Measurements from ENCODE around the gene EPHB1. TPM values are rescaled to one million over a fixed set of nuclear protein-coding genes. Genes with fewer than 3 reads are reported as not detected.

Gene EPHB1
- total RNA-seq, 3 donors from 2014 or later: 1.8 to 5.9 (median 3.4) TPM

GRCh38 chr3:134892761-134893160, 97.7 kb downstream of the EPHB1 start:
- Histone ChIP-seq H3K4me3 (no peak overlapping the region), H3K27ac (no peak overlapping the region), H3K9me3 (peaks cover 0 to 3% of the 10 kb centered on the region in 2 donors), H3K36me3 (no peaks in the 10 kb centered on the region), H3K4me1 (no peaks in the 10 kb centered on the region), H3K27me3 (no peaks in the 10 kb centered on the region)
- intact Hi-C loops (cut with DNase I; ENCODE audit: low total_unique reads): no loop called here
- TF ChIP-seq CTCF (IDR thresholded peaks at IDR 0.05) (no peak), POLR2A (IDR thresholded peaks at IDR 0.05) (no peak), POLR2AphosphoS5 (IDR thresholded peaks at IDR 0.05) (no peak)
- DNase-seq (ENCODE audit: low spot score in 2 of 2): no peak

- H3K4me1 ChIP-seq: no peaks in the 10 kb centered on the region
- TF ChIP-seq POLR2AphosphoS5 (IDR thresholded peaks at IDR 0.05): no peak
- TF ChIP-seq CTCF (IDR thresholded peaks at IDR 0.05): no peak
- no peak for TF ChIP-seq POLR2A (IDR thresholded peaks at IDR 0.05)
- H3K27me3 ChIP-seq: no peaks in the 10 kb centered on the region
- H3K36me3 ChIP-seq: no peaks in the 10 kb centered on the region
- intact Hi-C loops (cut with DNase I; ENCODE audit: low total_unique reads): no loop called here
- H3K4me3 ChIP-seq: no peak overlapping the region
- no peak for DNase-seq (ENCODE audit: low spot score in 2 of 2)
- peaks cover 0 to 3% of the 10 kb centered on the region in 2 donors for H3K9me3 ChIP-seq
- H3K27ac ChIP-seq: no peak overlapping the region
Observed at GRCh38 chr3:134894533-134894932, 99.5 kb downstream of the EPHB1 start.

GRCh38 chr3:134895181-134895580, 100.1 kb downstream of the EPHB1 start:
- Histone ChIP-seq H3K9me3 (peaks cover 0 to 3% of the 10 kb centered on the region in 2 donors), H3K27me3 (no peaks in the 10 kb centered on the region), H3K4me3 (no peak overlapping the region), H3K36me3 (no peaks in the 10 kb centered on the region), H3K27ac (no peak overlapping the region), H3K4me1 (no peaks in the 10 kb centered on the region)
- no peak for TF ChIP-seq POLR2AphosphoS5 (IDR thresholded peaks at IDR 0.05)
- no peak for TF ChIP-seq POLR2A (IDR thresholded peaks at IDR 0.05)
- TF ChIP-seq CTCF (IDR thresholded peaks at IDR 0.05): no peak
- no peak for DNase-seq (ENCODE audit: low spot score in 2 of 2)
- intact Hi-C loops (cut with DNase I; ENCODE audit: low total_unique reads): no loop called here

- no peak overlapping the region for H3K27ac ChIP-seq
- TF ChIP-seq POLR2AphosphoS5 (IDR thresholded peaks at IDR 0.05): no peak
- TF ChIP-seq POLR2A (IDR thresholded peaks at IDR 0.05): no peak
- TF ChIP-seq CTCF (IDR thresholded peaks at IDR 0.05): no peak
- no peaks in the 10 kb centered on the region for H3K36me3 ChIP-seq
- peaks cover 0 to 3% of the 10 kb centered on the region in 2 donors for H3K9me3 ChIP-seq
- DNase-seq (ENCODE audit: low spot score in 2 of 2): no peak
- intact Hi-C loops (cut with DNase I; ENCODE audit: low total_unique reads): no loop called here
- no peaks in the 10 kb centered on the region for H3K4me1 ChIP-seq
- no peaks in the 10 kb centered on the region for H3K27me3 ChIP-seq
- no peak overlapping the region for H3K4me3 ChIP-seq
Observed at GRCh38 chr3:134896141-134896540, 101.1 kb downstream of the EPHB1 start.

GRCh38 chr3:134896696-134897095, 101.6 kb downstream of the EPHB1 start:
- intact Hi-C loops (cut with DNase I; ENCODE audit: low total_unique reads): no loop called here
- TF ChIP-seq CTCF (IDR thresholded peaks at IDR 0.05) (no peak), POLR2AphosphoS5 (IDR thresholded peaks at IDR 0.05) (no peak), POLR2A (IDR thresholded peaks at IDR 0.05) (no peak)
- Histone ChIP-seq H3K27me3 (no peaks in the 10 kb centered on the region), H3K27ac (no peak overlapping the region), H3K4me3 (no peak overlapping the region), H3K9me3 (no peaks in the 10 kb centered on the region), H3K4me1 (no peaks in the 10 kb centered on the region), H3K36me3 (no peaks in the 10 kb centered on the region)
- no peak for DNase-seq (ENCODE audit: low spot score in 2 of 2)
